Ovary (tissue), 3 donors: ENCODE data around the gene SYNM.

ENCODE experiments used
- CTCF ChIP-seq, 3 donors: fragments of 450-650 bp in 2 of 3; fragments of 200-600 bp in 1 of 3; IDR thresholded peaks; one replicate each; pipeline versions ENCODE4 v1.5.1 to v1.8.0; 2016 to 2022; ENCODE audit warnings: antibody characterized with exemption in 3 of 3, mild to moderate bottlenecking in 1 of 3
- EP300 ChIP-seq: sonication (generic); formaldehyde crosslinking; IDR thresholded peaks from one replicate; pipeline ENCODE4 v1.6.1; 2017; ENCODE audit warnings: antibody characterized with exemption
- donor health status: DM: no; HTN: no; CAD: no.

- TF ChIP-seq CTCF (IDR thresholded peaks at IDR 0.05) (no peak), EP300 (no peak)
Measured at GRCh38 chr15:99070208-99070607, 34.7 kb upstream of the SYNM start.
